DMS153 treated with DMSO at 0.1 percent for 48 hours (cell line): ENCODE results near the gene LMX1B.

Source experiments
- DNase-seq: peaks from one replicate; lab custom pipeline; 2025; ENCODE audit not compliant: unreplicated experiment; lab: John Stamatoyannopoulos, UW

Gene LMX1B

DNA sequence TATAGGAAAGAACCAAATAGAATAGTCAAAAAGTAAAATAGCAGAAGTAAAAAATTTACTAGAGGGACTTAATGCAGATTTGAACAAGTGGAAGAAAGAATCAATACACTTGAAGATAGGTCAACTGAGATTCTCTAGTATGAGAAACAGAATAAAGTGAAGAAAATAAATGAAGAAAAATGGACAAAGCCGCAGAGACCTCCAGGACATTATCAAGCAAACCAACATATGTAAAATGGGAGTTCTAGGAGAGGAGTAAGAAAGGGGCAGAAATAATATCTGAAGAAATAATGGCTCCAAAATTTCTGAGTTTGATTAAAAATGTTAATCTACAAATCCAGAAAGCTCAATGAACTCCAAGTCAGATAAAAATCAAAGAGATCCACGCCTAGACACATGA, 121.1 kb downstream of the LMX1B start:
- DNase-seq = no peak

DNA sequence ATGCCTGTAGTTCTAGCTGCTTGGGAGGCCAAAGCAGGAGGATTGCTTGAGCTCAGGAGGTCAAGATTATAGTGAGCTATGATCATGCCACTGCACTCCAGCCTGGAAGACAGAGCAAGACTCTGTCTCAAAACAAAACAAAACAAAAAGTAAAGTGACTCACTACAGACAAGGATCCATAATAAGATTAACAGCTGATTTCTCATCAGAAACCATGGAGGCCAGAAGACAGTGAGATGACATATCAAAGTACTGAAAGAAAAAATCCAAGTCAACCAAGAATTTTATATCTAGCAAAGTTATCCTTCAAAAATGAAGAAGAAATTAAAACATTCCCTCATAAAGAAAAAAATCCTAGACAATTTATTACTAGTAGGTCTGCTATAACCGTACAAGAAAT, 121.8 kb downstream of the LMX1B start:
- no peak for DNase-seq

DNA sequence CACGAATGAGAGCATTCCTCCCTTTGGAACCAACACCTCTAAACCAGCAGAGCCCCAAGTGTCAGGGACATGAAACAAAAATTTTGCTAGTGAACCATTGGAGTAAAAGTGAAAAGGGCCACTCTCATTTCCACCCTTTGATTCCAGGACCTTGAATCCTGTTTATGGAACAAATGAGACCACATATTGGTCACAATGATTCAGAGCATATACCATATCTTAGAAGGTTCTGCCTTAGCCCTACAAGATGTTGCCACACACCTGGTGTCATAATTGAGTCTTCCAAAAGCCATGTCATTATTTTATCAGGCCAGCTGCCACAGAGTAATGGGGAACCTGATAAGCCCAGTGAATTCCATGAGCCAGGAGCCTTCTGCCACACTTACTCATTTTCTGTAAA, 124.8 kb downstream of the LMX1B start:
- no peak for DNase-seq

DNA sequence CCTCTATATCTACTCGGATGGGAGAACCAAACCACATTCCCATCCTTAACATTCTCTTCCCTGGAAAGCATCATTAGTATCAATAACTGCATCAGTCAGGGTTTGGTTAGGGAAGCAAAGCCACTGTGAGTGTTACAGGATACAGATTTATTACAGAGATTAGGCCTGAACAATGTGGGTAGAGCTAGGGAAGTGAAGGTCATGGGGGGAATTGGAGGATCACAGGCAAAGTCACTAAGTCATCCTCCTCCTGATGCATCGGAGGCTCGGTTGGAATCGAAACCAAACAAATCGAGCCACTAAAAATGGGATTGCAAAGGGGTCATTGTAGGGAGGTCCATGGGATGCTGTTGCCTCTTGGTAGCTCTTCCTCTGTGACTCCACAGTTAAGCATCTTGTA, 129.3 kb downstream of the LMX1B start:
- no peak for DNase-seq

DNA sequence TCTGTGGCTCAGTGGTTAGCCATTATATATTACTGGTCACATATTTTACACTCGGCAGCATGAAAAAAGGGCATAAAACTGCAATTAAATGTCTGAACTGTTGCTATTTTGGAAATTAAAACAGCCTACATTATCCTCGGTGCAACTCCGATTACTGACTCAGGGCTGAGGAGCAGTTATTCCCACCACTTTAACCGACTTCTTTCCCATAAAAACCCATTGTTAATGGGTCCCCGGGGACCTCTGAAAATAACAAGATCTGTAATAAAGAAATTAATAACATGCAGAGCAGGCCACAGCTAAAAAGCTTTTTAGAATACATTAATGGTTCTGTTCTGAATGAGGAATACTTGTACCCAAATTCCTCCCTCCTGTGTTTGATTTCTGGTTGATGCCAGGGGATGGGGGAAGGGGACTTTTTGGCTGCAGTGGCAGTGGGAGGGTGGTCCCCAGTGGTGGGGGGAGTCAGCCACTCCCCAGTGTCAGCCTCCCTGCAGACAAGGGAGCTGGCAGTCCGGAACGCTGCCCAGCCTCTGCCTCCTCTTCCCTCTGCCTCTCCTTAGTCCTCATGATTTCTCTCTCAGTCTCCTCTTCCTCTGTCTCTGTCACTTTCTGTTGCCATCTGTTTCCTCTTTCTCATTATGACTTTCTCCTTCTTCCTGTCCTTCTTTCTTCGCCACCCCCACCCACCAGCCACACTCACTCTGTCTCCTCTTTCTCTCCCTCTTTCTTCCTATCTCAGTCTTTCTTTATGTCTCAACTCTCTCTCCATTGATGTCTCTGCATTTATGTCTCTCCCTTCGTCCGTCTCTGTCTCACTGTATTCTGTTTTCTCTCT, 132.1 kb downstream of the LMX1B start:
- no peak for DNase-seq
